Neuronal stem cell (in vitro differentiated cells): Measurements from ENCODE around the gene CHRNA3.

Experiments used
- DNase-seq: peaks from one replicate; pipeline ENCODE4 v3.0.0-alpha.2; 2013; ENCODE audit warnings: low spot score
- H2AFZ ChIP-seq: one replicate; pipeline ENCODE4 v1.6.1; 2013; ENCODE audit warnings: mild to moderate bottlenecking, low read length, inconsistent platforms
- H2AK5ac ChIP-seq: 2 replicates; pipeline ENCODE4 v1.6.1; 2013; ENCODE audit warnings: low read depth, mild to moderate bottlenecking, inconsistent platforms, low read length, moderate library complexity, mixed read lengths
- H2BK120ac ChIP-seq: 2 replicates; pipeline ENCODE4 v1.6.1; 2013; ENCODE audit warnings: low read depth, mild to moderate bottlenecking, inconsistent platforms, low read length, moderate library complexity, mixed read lengths
- H2BK12ac ChIP-seq: one replicate; pipeline ENCODE4 v1.6.1; 2013; ENCODE audit warnings: low read length, inconsistent platforms
- H2BK15ac ChIP-seq: 2 replicates; pipeline ENCODE4 v1.6.1; 2013; ENCODE audit warnings: mild to moderate bottlenecking, low read length, inconsistent platforms, mixed read lengths
- H2BK5ac ChIP-seq: one replicate; pipeline ENCODE4 v1.6.1; 2013; ENCODE audit warnings: inconsistent platforms, mild to moderate bottlenecking, low read length, moderate library complexity
- H3K14ac ChIP-seq: one replicate; pipeline ENCODE4 v1.6.1; 2013; ENCODE audit warnings: low read length, inconsistent platforms
- H3K18ac ChIP-seq: 2 replicates; pipeline ENCODE4 v1.6.1; 2013; ENCODE audit warnings: low read length, inconsistent platforms
- H3K23ac ChIP-seq: 2 replicates; pipeline ENCODE4 v1.6.1; 2013; ENCODE audit warnings: low read depth, mild to moderate bottlenecking, mixed read lengths, low read length, inconsistent platforms; ENCODE audit not compliant: poor library complexity
- H3K27ac ChIP-seq: replicated peaks from 3 replicates; pipeline ENCODE4 v1.5.1; 2013; ENCODE audit warnings: low read length, inconsistent platforms
- H3K27me3 ChIP-seq, 3 experiments: 2 replicates each; pipeline ENCODE4 v1.6.1; 2013; ENCODE audit warnings: low read length in 3 of 3, mild to moderate bottlenecking in 2 of 3, inconsistent platforms in 1 of 3, low read depth in 1 of 3, mixed read lengths in 1 of 3, moderate library complexity in 1 of 3; ENCODE audit not compliant: control insufficient read depth in 3 of 3, insufficient read depth in 3 of 3
- H3K36me3 ChIP-seq, 2 donors: replicated peaks in 1 of 2; 2 replicates each; pipeline ENCODE4 v1.6.1; 2013; ENCODE audit warnings: low read length in 2 of 2; ENCODE audit not compliant: control insufficient read depth in 2 of 2, insufficient read depth in 2 of 2
- H3K4ac ChIP-seq: 2 replicates; pipeline ENCODE4 v1.6.1; 2013; ENCODE audit warnings: inconsistent platforms, mild to moderate bottlenecking, low read length, moderate library complexity
- H3K4me1 ChIP-seq, 2 donors: 1 replicate in 1 of 2; 2 replicates in 1 of 2; pipeline ENCODE4 v1.6.1; 2013; ENCODE audit warnings: low read length in 2 of 2, low read depth in 1 of 2; ENCODE audit not compliant: control insufficient read depth in 2 of 2, insufficient read depth in 1 of 2
- H3K4me2 ChIP-seq: one replicate; pipeline ENCODE4 v1.6.1; 2013; ENCODE audit warnings: mild to moderate bottlenecking, low read length, inconsistent platforms; ENCODE audit not compliant: insufficient read depth, poor library complexity, severe bottlenecking
- H3K4me3 ChIP-seq, 2 donors: 2 replicates each; pipeline ENCODE4 v1.5.1; 2013; ENCODE audit warnings: low read length in 2 of 2, mild to moderate bottlenecking in 2 of 2, inconsistent platforms in 1 of 2, moderate library complexity in 1 of 2
- H3K79me1 ChIP-seq: one replicate; pipeline ENCODE4 v1.6.1; 2013; ENCODE audit warnings: low read depth, mild to moderate bottlenecking, inconsistent platforms, low read length, moderate library complexity
- H3K9ac ChIP-seq: one replicate; pipeline ENCODE4 v1.6.1; 2013; ENCODE audit warnings: mild to moderate bottlenecking, low read depth, low read length, inconsistent platforms; ENCODE audit not compliant: poor library complexity
- H3K9me3 ChIP-seq, 2 donors: replicated peaks in 1 of 2; 2 replicates each; pipeline versions ENCODE3 to v1.6.1; 2013; ENCODE audit warnings: low read length in 2 of 2, mild to moderate bottlenecking in 2 of 2, inconsistent platforms in 1 of 2, low read depth in 1 of 2, mixed read lengths in 1 of 2, moderate library complexity in 1 of 2; ENCODE audit not compliant: control insufficient read depth in 2 of 2, insufficient read depth in 1 of 2
- H4K8ac ChIP-seq: one replicate; pipeline ENCODE4 v1.6.1; 2013; ENCODE audit warnings: low read depth, mild to moderate bottlenecking, inconsistent platforms, low read length, moderate library complexity
- H4K91ac ChIP-seq: one replicate; pipeline ENCODE4 v1.6.1; 2013; ENCODE audit warnings: low read length, low read depth, mild to moderate bottlenecking, inconsistent platforms; ENCODE audit not compliant: poor library complexity
- WGBS, 2 donors: extraction: QIAGEN DNeasy Blood & Tissue Kit; methylation state at CpG; one replicate each; pipeline ENCODE4 v1.1.7; 2013; ENCODE audit warnings: missing lambda C conversion rate in 2 of 2, mixed read lengths in 1 of 2; ENCODE audit not compliant: insufficient read length in 2 of 2, insufficient replicate concordance in 1 of 2; ENCODE audit errors: extremely low coverage in 2 of 2; 5-methylcytosine and 5-hydroxymethylcytosine counted together

CHRNA3 gene

DNA sequence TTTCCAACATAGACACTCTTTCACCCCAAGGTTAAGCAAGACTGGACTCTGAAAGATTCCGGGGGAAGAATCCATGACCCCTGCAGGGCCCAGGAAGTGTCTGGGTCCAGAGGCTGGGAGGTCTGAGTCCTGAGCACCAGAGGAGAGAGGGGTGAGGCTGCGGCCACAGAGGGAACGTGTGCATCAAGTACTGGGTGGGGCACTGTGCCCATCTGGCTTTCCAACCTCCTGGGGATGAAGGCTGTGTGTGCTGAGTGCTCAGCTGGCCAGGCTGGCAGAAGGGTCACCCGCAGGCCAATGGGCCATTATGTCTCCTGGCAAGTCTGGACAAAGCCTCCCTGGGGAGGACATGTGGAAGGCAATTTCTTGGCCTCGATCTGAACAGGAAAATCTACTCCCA, 3.3 kb downstream of the CHRNA3 start:
- H3K4me2 ChIP-seq, result no peak overlapping the region
- no peaks in the 10 kb centered on the region for H3K9me3 ChIP-seq
- no peak overlapping the region for H4K8ac ChIP-seq
- H3K27ac ChIP-seq, result no peak overlapping the region
- H3K79me1 ChIP-seq, result no peaks in the 10 kb centered on the region
- H3K4me1 ChIP-seq, result peaks cover 2 to 5% of the 10 kb centered on the region in 2 donors
- H3K4me3 ChIP-seq, result no peak overlapping the region
- H3K36me3 ChIP-seq, result no peaks in the 10 kb centered on the region
- no peak overlapping the region for H4K91ac ChIP-seq
- no peak overlapping the region for H3K18ac ChIP-seq
- no peak overlapping the region for H2BK120ac ChIP-seq
- H3K9ac ChIP-seq, result no peak overlapping the region
- no peak overlapping the region for H3K14ac ChIP-seq
- no peak overlapping the region for H2AFZ ChIP-seq
- WGBS, 2 donors, result no CpG with 5 or more reads among the region's 5 CpGs
- no peak overlapping the region for H3K23ac ChIP-seq
- peak overlapping the region; percentile 23 for H2AK5ac ChIP-seq
- no peak overlapping the region for H2BK12ac ChIP-seq
- peaks cover 6 to 52% (median 35%) of the 10 kb centered on the region in 3 experiments for H3K27me3 ChIP-seq
- H2BK15ac ChIP-seq, result no peak overlapping the region
- H3K4ac ChIP-seq, result no peak overlapping the region
- no peak overlapping the region for H2BK5ac ChIP-seq
- DNase-seq, result no peak

DNA sequence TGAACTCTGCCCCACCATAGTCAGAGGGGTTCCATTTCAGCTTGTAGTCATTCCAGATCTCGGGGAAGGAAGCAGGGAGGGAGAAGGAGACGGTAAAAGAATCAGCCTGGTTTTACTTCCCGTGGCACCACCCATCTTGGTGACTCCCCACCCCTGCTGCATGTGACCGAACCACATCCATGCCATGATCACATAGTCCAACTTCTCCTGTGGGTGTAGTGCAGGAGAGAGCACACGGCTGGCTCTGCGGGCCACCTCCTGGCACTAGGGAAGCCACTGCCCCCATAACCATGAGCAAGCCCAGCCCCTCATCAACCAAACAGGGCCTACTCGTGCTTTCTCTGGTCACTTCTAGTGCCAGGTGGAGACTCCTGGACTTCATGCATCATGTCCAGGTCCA, 3.7 kb downstream of the CHRNA3 start:
- H3K14ac ChIP-seq, result no peak overlapping the region
- H3K79me1 ChIP-seq, result no peaks in the 10 kb centered on the region

GRCh38 chr15:78616506-78616905, 4.3 kb downstream of the CHRNA3 start:
- no peak overlapping the region for H4K8ac ChIP-seq

More for the DNA sequence above, 3.7 kb downstream of the CHRNA3 start:
- H2BK15ac ChIP-seq, result no peak overlapping the region
- H3K4me1 ChIP-seq, result peaks cover 2 to 5% of the 10 kb centered on the region in 2 donors
- H3K18ac ChIP-seq, result no peak overlapping the region
- no peaks in the 10 kb centered on the region for H3K9me3 ChIP-seq
- H2BK12ac ChIP-seq, result no peak overlapping the region
- H3K27me3 ChIP-seq, result peaks cover 6 to 48% (median 31%) of the 10 kb centered on the region in 3 experiments
- no peaks in the 10 kb centered on the region for H3K36me3 ChIP-seq
- no peak overlapping the region for H2BK5ac ChIP-seq
- H2BK120ac ChIP-seq, result no peak overlapping the region
- no CpG with 5 or more reads among the region's 7 CpGs for WGBS, 2 donors
- H2AK5ac ChIP-seq, result no peak overlapping the region
- no peak overlapping the region for H2AFZ ChIP-seq
- peak overlapping the region; percentile 36 for H3K9ac ChIP-seq
- no peak for DNase-seq
- H3K4ac ChIP-seq, result no peak overlapping the region
- H3K4me2 ChIP-seq, result no peak overlapping the region
- no peak overlapping the region for H3K23ac ChIP-seq
- H4K8ac ChIP-seq, result peak overlapping the region; percentile 26
- H4K91ac ChIP-seq, result no peak overlapping the region
- H3K27ac ChIP-seq, result no peak overlapping the region
- H3K4me3 ChIP-seq, result no peak overlapping the region

GRCh38 chr15:78615151-78615589, 5.6 kb downstream of the CHRNA3 start:
- WGBS, 2 donors, result no CpG with 5 or more reads among the region's 3 CpGs
- DNase-seq, result no peak
- no peak overlapping the region for H3K9ac ChIP-seq

More at GRCh38 chr15:78616506-78616905, 4.3 kb downstream of the CHRNA3 start:
- Histone ChIP-seq H3K14ac (no peak overlapping the region), H2BK120ac (no peak overlapping the region), H3K4ac (no peak overlapping the region), H3K18ac (no peak overlapping the region), H3K9ac (no peak overlapping the region), H2BK5ac (no peak overlapping the region), H3K27ac (no peak overlapping the region), H2AK5ac (no peak overlapping the region), H3K9me3 (no peaks in the 10 kb centered on the region), H3K4me3 (no peak overlapping the region), H3K36me3 (no peaks in the 10 kb centered on the region), H3K79me1 (no peaks in the 10 kb centered on the region), H4K91ac (no peak overlapping the region), H3K4me1 (peaks cover 2 to 5% of the 10 kb centered on the region in 2 donors), H3K4me2 (no peak overlapping the region), H2BK12ac (no peak overlapping the region), H2BK15ac (no peak overlapping the region), H3K27me3 (peaks cover 5 to 42% (median 25%) of the 10 kb centered on the region in 3 experiments), H2AFZ (no peak overlapping the region), H3K23ac (no peak overlapping the region)
- no CpG with 5 or more reads among the region's 2 CpGs for WGBS, 2 donors
- DNase-seq, result no peak

More at GRCh38 chr15:78615151-78615589, 5.6 kb downstream of the CHRNA3 start:
- H4K8ac ChIP-seq, result no peak overlapping the region
- no peak overlapping the region for H2AFZ ChIP-seq
- no peak overlapping the region for H3K18ac ChIP-seq
- no peak overlapping the region for H3K23ac ChIP-seq
- no peak overlapping the region for H3K4me2 ChIP-seq
- no peak overlapping the region for H2BK15ac ChIP-seq
- H2BK120ac ChIP-seq, result no peak overlapping the region
- no peak overlapping the region for H4K91ac ChIP-seq
- H3K27ac ChIP-seq, result no peak overlapping the region
- H2BK5ac ChIP-seq, result no peak overlapping the region
- H3K9me3 ChIP-seq, result no peaks in the 10 kb centered on the region
- H2AK5ac ChIP-seq, result no peak overlapping the region
- H3K27me3 ChIP-seq, result peaks cover 0 to 29% (median 14%) of the 10 kb centered on the region in 3 experiments
- no peak overlapping the region for H3K14ac ChIP-seq
- H3K4me1 ChIP-seq, result peaks cover 2 to 3% of the 10 kb centered on the region in 2 donors
- H3K79me1 ChIP-seq, result no peaks in the 10 kb centered on the region
- no peak overlapping the region for H3K4ac ChIP-seq
- no peak overlapping the region for H2BK12ac ChIP-seq
- no peak overlapping the region for H3K4me3 ChIP-seq
- no peaks in the 10 kb centered on the region for H3K36me3 ChIP-seq
